B cell (primary cell): ENCODE results near the gene HECA. TPM values are rescaled to one million over a fixed set of nuclear protein-coding genes. Genes with fewer than 3 reads are reported as not detected.
A peak's percentile ranks its signal among the peaks of the same experiment; 100 is the strongest.

Source experiments
- ATAC-seq: fragments of 200-7000 bp; cut with Tn5 transposase; one replicate; pipeline ENCODE4 v1.10.0; 2021; ENCODE audit warnings: low read depth, mild to moderate bottlenecking, moderate number of reproducible peaks, moderate library complexity
- CTCF ChIA-PET: fragments of 350-600 bp; sonication (Branson Sonifier 250); formaldehyde crosslinking; loops from one replicate; lab custom pipeline; 2021; ENCODE audit warnings: antibody characterized with exemption, inconsistent platforms; lab: Charles Lee
- POLR2A ChIA-PET: fragments of 350-600 bp; sonication (Branson Sonifier 250); formaldehyde crosslinking; loops from one replicate; lab custom pipeline; 2021; ENCODE audit warnings: antibody characterized with exemption; lab: Charles Lee
- DNase-seq: peaks from one replicate; pipeline ENCODE4 v3.0.0; 2013
- H2AFZ ChIP-seq: 2 replicates; pipeline ENCODE4 v1.6.1; 2012; ENCODE audit warnings: mild to moderate bottlenecking, low read depth, low read length; ENCODE audit not compliant: insufficient read depth, poor library complexity, severe bottlenecking
- H3K27ac ChIP-seq, 2 donors: 1 replicate in 1 of 2; 2 replicates in 1 of 2; pipeline ENCODE4 v1.5.1; 2012 to 2013; ENCODE audit warnings: low read length in 2 of 2, mild to moderate bottlenecking in 2 of 2, moderate library complexity in 1 of 2
- H3K27me3 ChIP-seq, 4 experiments: fragments of 200-600 bp in 1 of 4; sonication (generic) in 1 of 4; replicated peaks in 1 of 4; 1 replicate in 2 of 4; 2 replicates in 2 of 4; pipeline versions ENCODE4 v1.6.1 to v1.7.0; 2013 to 2016; ENCODE audit warnings: low read length in 3 of 4, mild to moderate bottlenecking in 2 of 4, mixed read lengths in 1 of 4, moderate library complexity in 1 of 4; ENCODE audit not compliant: insufficient read depth in 4 of 4, control insufficient read depth in 3 of 4; ENCODE audit errors: control extremely low read depth in 1 of 4
- H3K36me3 ChIP-seq, 2 experiments: replicated peaks in 1 of 2; 1 replicate in 1 of 2; 2 replicates in 1 of 2; pipeline versions ENCODE4 v1.6.1 to v1.7.1; 2013; ENCODE audit warnings: low read length in 1 of 2; ENCODE audit not compliant: insufficient read depth in 2 of 2, control insufficient read depth in 1 of 2; ENCODE audit errors: control extremely low read depth in 1 of 2, extremely low read depth in 1 of 2
- H3K4me1 ChIP-seq, 2 donors: fragments of 200-600 bp in 1 of 2; sonication (generic) in 1 of 2; 1 replicate in 1 of 2; 2 replicates in 1 of 2; pipeline versions ENCODE4 v1.5.1 to v1.6.1; 2013 to 2017; ENCODE audit warnings: low read length in 2 of 2; ENCODE audit not compliant: control insufficient read depth in 2 of 2, insufficient read depth in 2 of 2
- H3K4me2 ChIP-seq: replicated peaks from 2 replicates; pipeline ENCODE3; 2012; ENCODE audit warnings: mild to moderate bottlenecking, low read depth, low read length; ENCODE audit not compliant: poor library complexity, severe bottlenecking
- H3K4me3 ChIP-seq, 5 experiments: fragments of 200-600 bp in 1 of 5; sonication (generic) in 1 of 5; 1 replicate in 3 of 5; 2 replicates in 2 of 5; pipeline versions ENCODE4 v1.5.1 to v1.7.0; 2011 to 2016; ENCODE audit warnings: low read length in 4 of 5, mild to moderate bottlenecking in 4 of 5, low read depth in 2 of 5, control low read depth in 1 of 5, moderate library complexity in 1 of 5; ENCODE audit not compliant: insufficient read depth in 1 of 5; ENCODE audit errors: control extremely low read depth in 1 of 5, extremely low read depth in 1 of 5
- H3K79me2 ChIP-seq: fragments of 200-600 bp; sonication (generic); one replicate; pipeline ENCODE4 v1.6.0; 2016; ENCODE audit warnings: low read length; ENCODE audit not compliant: control insufficient read depth, insufficient read depth
- H3K9ac ChIP-seq: fragments of 200-600 bp; sonication (generic); 2 replicates; pipeline ENCODE4 v1.6.1; 2017; ENCODE audit warnings: mild to moderate bottlenecking, low read length, moderate library complexity
- H3K9me3 ChIP-seq, 3 donors: one replicate each; pipeline versions ENCODE4 v1.6.1 to v1.7.1; 2013; ENCODE audit warnings: low read length in 2 of 3; ENCODE audit not compliant: control insufficient read depth in 2 of 3, insufficient read depth in 1 of 3; ENCODE audit errors: control extremely low read depth in 1 of 3
- H4K20me1 ChIP-seq: 2 replicates; pipeline ENCODE4 v1.6.0; 2012; ENCODE audit warnings: mild to moderate bottlenecking, low read length; ENCODE audit not compliant: insufficient read depth, control insufficient read depth, poor library complexity, severe bottlenecking
- H3K27ac Mint-ChIP-seq: one replicate; pipeline ENCODE4 v1.8.0; 2021; ENCODE audit warnings: mixed read lengths
- H3K27me3 Mint-ChIP-seq: one replicate; pipeline ENCODE4 v1.8.0; 2021; ENCODE audit warnings: mixed read lengths
- H3K4me1 Mint-ChIP-seq: one replicate; pipeline ENCODE4 v1.8.0; 2021; ENCODE audit warnings: mixed read lengths
- H3K4me3 Mint-ChIP-seq: one replicate; pipeline ENCODE4 v1.8.0; 2021; ENCODE audit warnings: mixed read lengths
- H3K9me3 Mint-ChIP-seq: one replicate; pipeline ENCODE4 v1.8.0; 2022; ENCODE audit warnings: mixed read lengths; ENCODE audit not compliant: insufficient read depth
- CTCF ChIP-seq: fragments of 200-600 bp; IDR thresholded peaks from one replicate; pipeline ENCODE4 v1.8.0; 2022; ENCODE audit warnings: antibody characterized with exemption, mild to moderate bottlenecking
- EZH2 ChIP-seq: IDR thresholded peaks from 2 replicates; pipeline ENCODE4 v1.6.1; 2012; ENCODE audit warnings: borderline replicate concordance, low read depth, mild to moderate bottlenecking, moderate library complexity, low read length; ENCODE audit not compliant: insufficient read depth, poor library complexity, severe bottlenecking
- WGBS: methylation state at CpG from one replicate; pipeline ENCODE4 v1.1.5; 2013; ENCODE audit warnings: missing lambda C conversion rate; ENCODE audit not compliant: insufficient coverage; 5-methylcytosine and 5-hydroxymethylcytosine counted together
- intact Hi-C: fragments of 100-400 bp; cut with micrococcal nuclease; formaldehyde crosslinking; loops from one replicate; pipeline ENCODE4 v1.10.0; 2022
- polyA plus RNA-seq: library from polyadenylated mRNA; depleted of rRNA; stranded (reverse); fragments of >200 nt; gene quantifications from 2 replicates; pipeline ENCODE4 v1.2.3, GENCODE V29; 2012
- total RNA-seq, 2 donors: library from RNA; stranded (reverse); fragments of 120-200 nt in 1 of 2; gene quantifications; 1 replicate in 1 of 2; 2 replicates in 1 of 2; pipeline versions ENCODE4 v1.2.3 to v1.2.4, GENCODE V29; 2013 to 2022

Gene HECA
- total and polyA plus RNA-seq, 2 donors (not counting 1 experiment from before 2014, with no cell fraction given) = 19.2 to 50.4 TPM

DNA sequence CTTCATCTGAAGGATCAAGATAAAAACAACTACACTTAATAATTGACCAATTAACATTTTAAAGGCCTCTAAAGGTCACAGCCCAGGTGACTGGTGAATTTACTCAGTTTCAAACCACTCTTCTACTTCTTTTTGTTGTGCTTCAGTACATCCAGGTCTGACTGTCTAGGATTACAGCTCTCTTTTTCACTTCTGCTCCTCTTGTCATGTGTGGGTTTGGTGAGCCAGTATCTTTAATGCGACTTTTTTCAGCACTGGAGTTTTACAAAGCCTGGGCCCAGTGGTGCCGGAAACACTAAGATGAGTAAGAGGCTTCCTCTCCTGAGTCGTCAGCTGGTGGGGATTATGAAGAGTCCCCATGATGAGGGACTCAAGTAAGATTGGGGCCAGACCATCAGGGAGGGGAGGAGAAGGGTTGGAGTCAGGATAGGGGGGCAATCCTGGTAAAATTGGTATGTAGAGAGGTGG, 27.0 kb downstream of the HECA start:
- ChIA-PET CTCF (interaction anchor here (0.7 to 1.5 kb wide), 5 partner anchors 30 to 213 kb away, joined by 3 to 4 read pairs (median 3); partner anchors contain the start of gene CITED2), POLR2A (no interaction called here)
- Mint-ChIP-seq H3K9me3 (no peaks in the 10 kb centered on the region), H3K27ac (peak overlapping the region; percentile 92), H3K4me1 (peaks cover 77% of the 10 kb centered on the region), H3K27me3 (no peaks in the 10 kb centered on the region), H3K4me3 (peak overlapping the region; percentile 61)
- peaks cover 0 to 26% of the 10 kb centered on the region in 2 experiments for H3K36me3 ChIP-seq
- H3K4me1 ChIP-seq = peaks cover 58 to 62% of the 10 kb centered on the region in 2 donors
- H2AFZ ChIP-seq = no peak overlapping the region
- no peak overlapping the region for H3K4me3 ChIP-seq
- 24% methylated on average over 3 of the region's 3 CpGs for WGBS
- H3K27me3 ChIP-seq = no peaks in the 10 kb centered on the region
- peak; percentile 78 for DNase-seq
- no peak for TF ChIP-seq CTCF
- peak; percentile 93 for ATAC-seq
- H3K9me3 ChIP-seq = no peaks in the 10 kb centered on the region
- intact Hi-C loops = loop anchor here (1.0 to 2.0 kb wide), 2 partner anchors 15 to 27 kb away; partner anchors contain the start of gene HECA
- H3K4me2 ChIP-seq = peak overlapping the region; percentile 41
- no peak overlapping the region for H3K9ac ChIP-seq
- H3K27ac ChIP-seq = peak overlapping the region; percentile 43 to 84
- peaks cover 96% of the 10 kb centered on the region for H4K20me1 ChIP-seq
- H3K79me2 ChIP-seq = peaks cover 98% of the 10 kb centered on the region

GRCh38 chr6:139164001-139164400, 29.1 kb downstream of the HECA start:
- Mint-ChIP-seq H3K4me1 (peaks cover 77% of the 10 kb centered on the region), H3K4me3 (no peak overlapping the region), H3K9me3 (no peaks in the 10 kb centered on the region), H3K27ac (peak overlapping the region; percentile 77), H3K27me3 (no peaks in the 10 kb centered on the region)
- H3K79me2 ChIP-seq = peaks cover 100% of the 10 kb centered on the region
- no peak for DNase-seq
- peaks cover 0 to 36% of the 10 kb centered on the region in 2 experiments for H3K36me3 ChIP-seq
- H3K4me1 ChIP-seq = peaks cover 58 to 62% of the 10 kb centered on the region in 2 donors
- H3K4me2 ChIP-seq = peak overlapping the region; percentile 6
- no peak for TF ChIP-seq CTCF
- no peak for TF ChIP-seq EZH2
- H3K4me3 ChIP-seq = no peak overlapping the region
- intact Hi-C loops = no loop called here
- H3K9me3 ChIP-seq = no peaks in the 10 kb centered on the region
- WGBS = 88% methylated on average over 3 of the region's 3 CpGs
- no peak overlapping the region for H2AFZ ChIP-seq
- H3K27me3 ChIP-seq = no peaks in the 10 kb centered on the region
- no peak overlapping the region for H3K9ac ChIP-seq
- H4K20me1 ChIP-seq = peaks cover 93% of the 10 kb centered on the region
- no peak for ATAC-seq
- CTCF ChIA-PET = interaction anchor here (1.8 kb wide), 1 partner anchor 55 kb away, joined by 5 read pairs; no protein-coding TSS in a partner anchor
- peak overlapping the region in 1 of 2 donors; percentile 21 for H3K27ac ChIP-seq
- POLR2A ChIA-PET = no interaction called here
